ENCODE results near the gene LMX1A.

DNA sequence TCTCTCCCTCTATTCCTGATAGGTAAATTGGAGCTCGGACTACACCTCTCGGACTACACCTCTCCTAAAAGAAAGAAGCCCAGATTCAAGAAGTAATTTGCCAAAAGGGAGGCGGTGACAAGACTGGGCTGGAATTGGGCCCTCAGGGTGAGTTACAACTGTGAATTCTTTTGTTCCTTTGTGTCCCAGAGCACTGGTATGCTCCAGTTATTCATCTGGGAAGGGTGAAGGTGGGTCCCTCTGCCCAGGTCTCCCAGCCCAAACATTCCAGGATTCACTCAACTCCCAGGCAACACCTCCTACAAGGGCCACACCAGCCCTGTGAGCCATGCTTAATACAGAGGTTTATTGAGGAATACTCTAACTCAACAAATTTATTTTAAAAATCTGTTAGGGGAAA lies 69.2 kb downstream of the LMX1A start:
- TF ChIP-seq PPARA (CRISPR knock-in tag; IDR thresholded peaks at IDR 0.05; ENCODE audit: borderline replicate concordance), result no peak
- TF ChIP-seq, protein P1, sequence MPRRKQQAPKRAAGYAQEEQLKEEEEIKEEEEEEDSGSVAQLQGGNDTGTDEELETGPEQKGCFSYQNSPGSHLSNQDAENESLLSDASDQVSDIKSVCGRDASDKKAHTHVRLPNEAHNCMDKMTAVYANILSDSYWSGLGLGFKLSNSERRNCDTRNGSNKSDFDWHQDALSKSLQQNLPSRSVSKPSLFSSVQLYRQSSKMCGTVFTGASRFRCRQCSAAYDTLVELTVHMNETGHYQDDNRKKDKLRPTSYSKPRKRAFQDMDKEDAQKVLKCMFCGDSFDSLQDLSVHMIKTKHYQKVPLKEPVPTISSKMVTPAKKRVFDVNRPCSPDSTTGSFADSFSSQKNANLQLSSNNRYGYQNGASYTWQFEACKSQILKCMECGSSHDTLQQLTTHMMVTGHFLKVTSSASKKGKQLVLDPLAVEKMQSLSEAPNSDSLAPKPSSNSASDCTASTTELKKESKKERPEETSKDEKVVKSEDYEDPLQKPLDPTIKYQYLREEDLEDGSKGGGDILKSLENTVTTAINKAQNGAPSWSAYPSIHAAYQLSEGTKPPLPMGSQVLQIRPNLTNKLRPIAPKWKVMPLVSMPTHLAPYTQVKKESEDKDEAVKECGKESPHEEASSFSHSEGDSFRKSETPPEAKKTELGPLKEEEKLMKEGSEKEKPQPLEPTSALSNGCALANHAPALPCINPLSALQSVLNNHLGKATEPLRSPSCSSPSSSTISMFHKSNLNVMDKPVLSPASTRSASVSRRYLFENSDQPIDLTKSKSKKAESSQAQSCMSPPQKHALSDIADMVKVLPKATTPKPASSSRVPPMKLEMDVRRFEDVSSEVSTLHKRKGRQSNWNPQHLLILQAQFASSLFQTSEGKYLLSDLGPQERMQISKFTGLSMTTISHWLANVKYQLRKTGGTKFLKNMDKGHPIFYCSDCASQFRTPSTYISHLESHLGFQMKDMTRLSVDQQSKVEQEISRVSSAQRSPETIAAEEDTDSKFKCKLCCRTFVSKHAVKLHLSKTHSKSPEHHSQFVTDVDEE (CRISPR knock-in tag; IDR thresholded peaks at IDR 0.05), result no peak
